Cerebellar nuclear complex (tissue), 1 donor: ENCODE data around the gene ORC3.
"Not testable (repeated sequence)": the region's sequence is repeated elsewhere in the genome, so short reads cannot be mapped to it uniquely, and the experiment has no call there.

ENCODE experiments used
- DNase-seq, 2 experiments: peaks; one replicate each; lab custom pipeline; 2025; lab: John Stamatoyannopoulos, UW

ORC3 gene

GRCh38 chr6:87661016-87661415 lies 71.1 kb downstream of the ORC3 start:
- no peak for DNase-seq

- DNase-seq, result no peak
Measured at GRCh38 chr6:87661503-87661902, 71.6 kb downstream of the ORC3 start.

GRCh38 chr6:87663434-87663833 lies 73.5 kb downstream of the ORC3 start:
- DNase-seq, result no peak

- no peak for DNase-seq
Measured at GRCh38 chr6:87664921-87665485, 75.1 kb downstream of the ORC3 start.

- no peak for DNase-seq
Measured at GRCh38 chr6:87667032-87667431, 77.1 kb downstream of the ORC3 start.

- no peak for DNase-seq
Measured at GRCh38 chr6:87668013-87668412, 78.1 kb downstream of the ORC3 start.

- no peak for DNase-seq
Measured at GRCh38 chr6:87669051-87669450, 79.1 kb downstream of the ORC3 start.

- no peak for DNase-seq
Measured at GRCh38 chr6:87670707-87671106, 80.8 kb downstream of the ORC3 start.

GRCh38 chr6:87671555-87672029 lies 81.7 kb downstream of the ORC3 start:
- DNase-seq, result no peak

- no peak for DNase-seq
Measured at GRCh38 chr6:87672641-87673040, 82.7 kb downstream of the ORC3 start.

GRCh38 chr6:87673237-87673636 lies 83.3 kb downstream of the ORC3 start:
- DNase-seq, result no peak

GRCh38 chr6:87674290-87674689 lies 84.4 kb downstream of the ORC3 start:
- DNase-seq, result no peak

- no peak for DNase-seq
Measured at GRCh38 chr6:87675004-87675681, 85.2 kb downstream of the ORC3 start.

- DNase-seq, result no peak
Measured at GRCh38 chr6:87682310-87682709, 92.4 kb downstream of the ORC3 start.

- no peak for DNase-seq
Measured at GRCh38 chr6:87683890-87684289, 94.0 kb downstream of the ORC3 start.

GRCh38 chr6:87684895-87685654 lies 95.1 kb downstream of the ORC3 start:
- DNase-seq, result no peak

GRCh38 chr6:87686636-87687205 lies 96.8 kb downstream of the ORC3 start:
- DNase-seq, result not testable (repeated sequence)

- no peak for DNase-seq
Measured at GRCh38 chr6:87687296-87687695, 97.4 kb downstream of the ORC3 start.

- DNase-seq, result not testable (repeated sequence)
Measured at GRCh38 chr6:87687893-87688292, 98.0 kb downstream of the ORC3 start.

- no peak for DNase-seq
Measured at GRCh38 chr6:87690441-87690840, 100.5 kb downstream of the ORC3 start.

GRCh38 chr6:87692086-87692485 lies 102.2 kb downstream of the ORC3 start:
- no peak for DNase-seq

- DNase-seq, result not testable (repeated sequence)
Measured at GRCh38 chr6:87696817-87697216, 106.9 kb downstream of the ORC3 start.
